SK-N-SH (cell line): Measurements from ENCODE around the gene TSSK3. TPM values are rescaled to one million over a fixed set of nuclear protein-coding genes. Genes with fewer than 3 reads are reported as not detected.

Experiments
- CTCF ChIA-PET: fragments of 300-600, 350-600 bp; formaldehyde crosslinking; extraction: SDS; loops from one replicate; lab custom pipeline; 2021; lab: Yijun Ruan, JAX
- POLR2A ChIA-PET: fragments of 350-600 bp; sonication (Branson Sonifier 250); formaldehyde crosslinking; extraction: SDS; loops from one replicate; lab custom pipeline; 2020; ENCODE audit warnings: antibody characterized with exemption, inconsistent platforms; lab: Yijun Ruan, JAX
- DNase-seq: peaks from one replicate; pipeline ENCODE4 v3.0.0; 2012
- H2AFZ ChIP-seq: fragments of 200-600 bp; sonication (generic); 2 replicates; pipeline ENCODE4 v1.8.1; 2016; ENCODE audit warnings: antibody characterized with exemption, mild to moderate bottlenecking, low read depth
- H3F3A ChIP-seq: fragments of 200-600 bp; sonication (generic); replicated peaks from 2 replicates; pipeline ENCODE3; 2016; ENCODE audit warnings: antibody characterized with exemption, mild to moderate bottlenecking; ENCODE audit not compliant: insufficient read depth
- H3K27ac ChIP-seq, 2 experiments: fragments of 200-500 bp in 1 of 2; fragments of 200-600 bp in 1 of 2; sonication (Bioruptor generic) in 1 of 2; sonication (generic), shearing (Covaris generic) in 1 of 2; 2 replicates each; pipeline versions ENCODE4 v1.5.1 to v1.6.1; 2014 to 2016; ENCODE audit warnings: low read depth in 2 of 2, inconsistent platforms in 1 of 2, low read length in 1 of 2, mild to moderate bottlenecking in 1 of 2, mixed read lengths in 1 of 2
- H3K27me3 ChIP-seq: fragments of 200-600 bp; sonication (generic), shearing (Covaris generic); 2 replicates; pipeline ENCODE4 v1.6.1; 2016; ENCODE audit warnings: mixed run types; ENCODE audit not compliant: insufficient read depth
- H3K36me3 ChIP-seq, 2 experiments: fragments of 200-500 bp in 1 of 2; fragments of 200-600 bp in 1 of 2; sonication (Bioruptor generic) in 1 of 2; sonication (generic) in 1 of 2; replicated peaks in 1 of 2; 2 replicates each; pipeline versions ENCODE3 to v1.5.1; 2014 to 2016; ENCODE audit warnings: low read length in 1 of 2, mild to moderate bottlenecking in 1 of 2; ENCODE audit not compliant: insufficient read depth in 2 of 2, control insufficient read depth in 1 of 2
- H3K4me1 ChIP-seq, 2 experiments: fragments of 200-500 bp in 1 of 2; fragments of 200-600 bp in 1 of 2; sonication (Bioruptor generic) in 1 of 2; sonication (generic), shearing (Covaris generic) in 1 of 2; 2 replicates each; pipeline versions ENCODE4 v1.5.1 to v1.6.1; 2014 to 2016; ENCODE audit warnings: low read depth in 1 of 2, low read length in 1 of 2, mixed run types in 1 of 2; ENCODE audit not compliant: insufficient read depth in 2 of 2, control insufficient read depth in 1 of 2
- H3K4me2 ChIP-seq: fragments of 200-600 bp; sonication (generic), shearing (Covaris generic); 2 replicates; pipeline ENCODE4 v1.6.1; 2017; ENCODE audit warnings: mixed run types
- H3K4me3 ChIP-seq, 2 experiments: fragments of 200-500 bp in 1 of 2; fragments of 200-600 bp in 1 of 2; sonication (Bioruptor generic) in 1 of 2; sonication (generic), shearing (Covaris generic) in 1 of 2; 2 replicates each; pipeline versions ENCODE4 v1.5.1 to v1.8.1; 2014 to 2016; ENCODE audit warnings: low read depth in 2 of 2, inconsistent platforms in 1 of 2, low read length in 1 of 2, mild to moderate bottlenecking in 1 of 2, mixed read lengths in 1 of 2, moderate library complexity in 1 of 2
- H3K79me2 ChIP-seq: fragments of 200-600 bp; sonication (generic); 2 replicates; pipeline ENCODE4 v1.8.1; 2017; ENCODE audit warnings: mild to moderate bottlenecking; ENCODE audit not compliant: insufficient read depth
- H3K9ac ChIP-seq: fragments of 200-600 bp; sonication (generic); 2 replicates; pipeline ENCODE4 v1.6.1; 2017; ENCODE audit warnings: mixed run types
- H3K9me2 ChIP-seq: fragments of 200-600 bp; sonication (generic); 2 replicates; pipeline ENCODE4 v1.6.1; 2017; ENCODE audit warnings: mixed run types
- H3K9me3 ChIP-seq: fragments of 200-600 bp; sonication (generic); 2 replicates; pipeline ENCODE4 v1.6.1; 2017; ENCODE audit warnings: mixed run types, mild to moderate bottlenecking, moderate library complexity
- H4K20me1 ChIP-seq: fragments of 200-600 bp; sonication (generic); 2 replicates; pipeline ENCODE4 v1.6.1; 2017; ENCODE audit warnings: mild to moderate bottlenecking, mixed run types; ENCODE audit not compliant: insufficient read depth
- CHD2 ChIP-seq: fragments of 150-350 bp; IDR thresholded peaks from 2 replicates; pipeline ENCODE4 v1.6.1; 2018; ENCODE audit warnings: low read length; ENCODE audit not compliant: partially characterized antibody
- ELF1 ChIP-seq: IDR thresholded peaks from 2 replicates; pipeline ENCODE4 v1.4.0; 2012
- EP300 ChIP-seq, 2 experiments: IDR thresholded peaks; 2 replicates each; pipeline versions ENCODE4 v1.4.0 to v1.6.1; 2012; ENCODE audit warnings: borderline replicate concordance in 1 of 2, low read depth in 1 of 2, low read length in 1 of 2
- EZH2phosphoT487 ChIP-seq: fragments of 200-600 bp; sonication (generic); IDR thresholded peaks from 2 replicates; pipeline ENCODE4 v1.6.1; 2017; ENCODE audit warnings: low read depth, mixed run types, mild to moderate bottlenecking, antibody characterized with exemption, moderate library complexity, borderline replicate concordance
- FOXJ3 ChIP-seq: sonication (generic); formaldehyde crosslinking; IDR thresholded peaks from 2 replicates; pipeline ENCODE4 v1.5.1; 2020; ENCODE audit warnings: mild to moderate bottlenecking, missing genetic modification reagents
- GATA2 ChIP-seq: sonication (generic); formaldehyde crosslinking; IDR thresholded peaks from 2 replicates; pipeline ENCODE4 v1.5.0; 2020; ENCODE audit warnings: mild to moderate bottlenecking, missing genetic modification reagents
- JUND ChIP-seq: IDR thresholded peaks from 2 replicates; pipeline ENCODE4 v1.4.0; 2012
- MEF2A ChIP-seq: IDR thresholded peaks from 2 replicates; pipeline ENCODE4 v1.4.0; 2012; ENCODE audit warnings: low read depth, borderline replicate concordance
- MXI1 ChIP-seq: IDR thresholded peaks from 2 replicates; pipeline ENCODE4 v1.6.1; 2012; ENCODE audit warnings: mild to moderate bottlenecking, low read depth, low read length, improper control_type of control experiment
- NRF1 ChIP-seq: IDR thresholded peaks from 2 replicates; pipeline ENCODE4 v1.6.1; 2012; ENCODE audit warnings: low read depth, mild to moderate bottlenecking, low read length
- POLR2AphosphoS5 ChIP-seq: IDR thresholded peaks from 2 replicates; pipeline ENCODE4 v1.6.1; 2012; ENCODE audit warnings: low read depth, low read length
- RCOR1 ChIP-seq: fragments of 150-350 bp; IDR thresholded peaks from 2 replicates; pipeline ENCODE4 v1.6.1; 2017; ENCODE audit warnings: antibody characterized with exemption, low read length
- SIN3A ChIP-seq: IDR thresholded peaks from 2 replicates; pipeline ENCODE4 v1.6.1; 2012; ENCODE audit warnings: low read depth, mild to moderate bottlenecking, low read length, moderate library complexity, borderline replicate concordance
- TAF1 ChIP-seq: IDR thresholded peaks from 2 replicates; pipeline ENCODE4 v1.6.1; 2012; ENCODE audit warnings: low read depth, mild to moderate bottlenecking, low read length, moderate library complexity, borderline replicate concordance
- YY1 ChIP-seq: IDR thresholded peaks from 2 replicates; pipeline ENCODE4 v1.4.0; 2012; ENCODE audit warnings: low read depth, mild to moderate bottlenecking
- WGBS: methylation state at CpG from one replicate; pipeline ENCODE4 v1.1.6; 2017; ENCODE audit warnings: low lambda C conversion rate; 5-methylcytosine and 5-hydroxymethylcytosine counted together
- polyA plus RNA-seq, 3 experiments: library from polyadenylated mRNA; depleted of rRNA; stranded (reverse); fragments of >200 nt; gene quantifications; 2 replicates each; pipeline ENCODE4 v1.2.3, GENCODE V29; 2012
- TF ChIP-seq, protein P1 (sequence below): IDR thresholded peaks from 2 replicates; pipeline ENCODE4 v1.6.1; 2012; ENCODE audit warnings: mild to moderate bottlenecking, low read depth, low read length, moderate library complexity
- TF ChIP-seq, protein P2 (sequence below): IDR thresholded peaks from 2 replicates; pipeline ENCODE4 v1.4.0; 2012; ENCODE audit warnings: low read depth, borderline replicate concordance
- TF ChIP-seq, protein P3 (sequence below): IDR thresholded peaks from 2 replicates; pipeline ENCODE4 v1.4.0; 2012; ENCODE audit warnings: low read depth

The TSSK3 gene
- polyA plus RNA-seq, 1 of the 3 experiments (the other 2 are of a cell fraction) = 0.28 TPM

DNA sequence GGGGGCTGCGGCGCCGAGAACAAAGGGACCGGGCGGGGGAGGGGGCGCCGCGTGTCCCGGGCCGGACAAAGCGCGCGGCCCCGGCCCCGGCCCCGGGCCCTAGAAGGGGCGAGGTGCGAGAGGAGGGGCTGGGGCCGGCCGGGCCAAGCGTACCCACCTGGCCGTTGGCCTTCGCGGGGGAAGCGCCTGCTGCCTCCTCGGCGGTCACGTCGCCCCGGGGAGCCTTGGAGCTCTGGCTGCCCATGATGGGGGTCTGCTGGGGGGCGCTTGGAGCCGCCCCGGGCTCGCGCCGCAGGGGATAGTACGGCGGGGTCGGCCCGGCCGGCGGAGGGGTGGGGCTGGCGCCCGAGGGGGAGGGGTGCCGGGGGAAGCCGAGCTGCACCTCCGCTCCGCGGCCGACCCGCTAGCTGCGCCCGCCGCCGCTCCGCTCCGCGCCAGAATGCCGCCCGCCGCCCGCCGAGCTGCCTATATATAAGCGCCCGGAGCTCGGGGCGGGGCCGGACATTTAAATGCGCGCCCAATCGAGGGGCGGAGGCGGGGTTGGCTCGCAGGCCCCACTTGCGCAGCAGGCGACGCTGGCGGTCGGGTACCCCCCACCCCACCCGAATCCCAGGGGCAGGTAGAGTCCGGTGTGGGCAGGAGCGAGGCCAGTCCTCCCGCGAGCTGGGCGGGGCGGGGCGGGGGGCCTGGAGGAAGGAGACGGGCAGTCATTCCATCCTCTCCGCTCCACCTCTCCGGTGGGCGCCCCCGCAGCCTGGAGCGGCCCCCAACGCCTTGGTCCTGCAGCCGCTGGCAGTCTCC lies 26.3 kb upstream of the TSSK3 start, which contains the start of gene MARCKSL1:
TSS of gene MARCKSL1 (minus strand) at position 444 of the 801 bp plus-strand sequence. CDS start at position 244, 200 bp downstream.
- 0 out of 2 replicates have a peak within 1 kb of the TSS, but pooled peaks have one; percentile 59 for H2AFZ ChIP-seq
- no peaks in the 10 kb centered on the region for H3K27me3 ChIP-seq
- peaks cover 8 to 31% of the 10 kb centered on the region in 2 experiments; a peak in 3 of 4 replicates for H3K4me1 ChIP-seq
- ChIA-PET CTCF (interaction anchor here (0.6 to 3.7 kb wide), 9 partner anchors 9 to 376 kb away, joined by 3 to 24 read pairs (median 4); partner anchors contain the start of gene BSDC1), POLR2A (interaction anchor here (0.5 to 2.1 kb wide), 18 partner anchors 9 to 791 kb away, joined by 3 to 24 read pairs (median 4); partner anchors contain the start of genes BSDC1, CCDC28B, HDAC1 and TXLNA)
- H3K9ac ChIP-seq = peak within 1 kb of the TSS; percentile 96
- no peaks in the 10 kb centered on the region for H3K9me3 ChIP-seq
- H3K79me2 ChIP-seq = peaks cover 44% of the 10 kb centered on the region
- H3K4me2 ChIP-seq = peak within 1 kb of the TSS; percentile 98
- DNase-seq = peak; percentile 96
- peaks cover 14 to 33% of the 10 kb centered on the region in 2 experiments for H3K36me3 ChIP-seq
- TF ChIP-seq TAF1 (peak; percentile 98), FOXJ3 (CRISPR knock-in tag) (no peak), NRF1 (peak; percentile 66), CHD2 (no peak), YY1 (no peak), MEF2A (no peak), MXI1 (peak; percentile 45; the same call in 1 of the 2 replicates), SIN3A (peak; percentile 91; the same call in 1 of the 2 replicates), RCOR1 (no peak), JUND (no peak), EP300 (IDR thresholded peaks at IDR 0.05; ENCODE audit: borderline replicate concordance in 1 of 2, low read depth in 1 of 2, low read length in 1 of 2) (no peak), ELF1 (no peak), POLR2AphosphoS5 (peak; percentile 99), GATA2 (CRISPR knock-in tag) (no peak), EZH2phosphoT487 (no peak)
- TF ChIP-seq, protein P1, sequence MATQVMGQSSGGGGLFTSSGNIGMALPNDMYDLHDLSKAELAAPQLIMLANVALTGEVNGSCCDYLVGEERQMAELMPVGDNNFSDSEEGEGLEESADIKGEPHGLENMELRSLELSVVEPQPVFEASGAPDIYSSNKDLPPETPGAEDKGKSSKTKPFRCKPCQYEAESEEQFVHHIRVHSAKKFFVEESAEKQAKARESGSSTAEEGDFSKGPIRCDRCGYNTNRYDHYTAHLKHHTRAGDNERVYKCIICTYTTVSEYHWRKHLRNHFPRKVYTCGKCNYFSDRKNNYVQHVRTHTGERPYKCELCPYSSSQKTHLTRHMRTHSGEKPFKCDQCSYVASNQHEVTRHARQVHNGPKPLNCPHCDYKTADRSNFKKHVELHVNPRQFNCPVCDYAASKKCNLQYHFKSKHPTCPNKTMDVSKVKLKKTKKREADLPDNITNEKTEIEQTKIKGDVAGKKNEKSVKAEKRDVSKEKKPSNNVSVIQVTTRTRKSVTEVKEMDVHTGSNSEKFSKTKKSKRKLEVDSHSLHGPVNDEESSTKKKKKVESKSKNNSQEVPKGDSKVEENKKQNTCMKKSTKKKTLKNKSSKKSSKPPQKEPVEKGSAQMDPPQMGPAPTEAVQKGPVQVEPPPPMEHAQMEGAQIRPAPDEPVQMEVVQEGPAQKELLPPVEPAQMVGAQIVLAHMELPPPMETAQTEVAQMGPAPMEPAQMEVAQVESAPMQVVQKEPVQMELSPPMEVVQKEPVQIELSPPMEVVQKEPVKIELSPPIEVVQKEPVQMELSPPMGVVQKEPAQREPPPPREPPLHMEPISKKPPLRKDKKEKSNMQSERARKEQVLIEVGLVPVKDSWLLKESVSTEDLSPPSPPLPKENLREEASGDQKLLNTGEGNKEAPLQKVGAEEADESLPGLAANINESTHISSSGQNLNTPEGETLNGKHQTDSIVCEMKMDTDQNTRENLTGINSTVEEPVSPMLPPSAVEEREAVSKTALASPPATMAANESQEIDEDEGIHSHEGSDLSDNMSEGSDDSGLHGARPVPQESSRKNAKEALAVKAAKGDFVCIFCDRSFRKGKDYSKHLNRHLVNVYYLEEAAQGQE = peak; percentile 75
- TF ChIP-seq, protein P2, sequence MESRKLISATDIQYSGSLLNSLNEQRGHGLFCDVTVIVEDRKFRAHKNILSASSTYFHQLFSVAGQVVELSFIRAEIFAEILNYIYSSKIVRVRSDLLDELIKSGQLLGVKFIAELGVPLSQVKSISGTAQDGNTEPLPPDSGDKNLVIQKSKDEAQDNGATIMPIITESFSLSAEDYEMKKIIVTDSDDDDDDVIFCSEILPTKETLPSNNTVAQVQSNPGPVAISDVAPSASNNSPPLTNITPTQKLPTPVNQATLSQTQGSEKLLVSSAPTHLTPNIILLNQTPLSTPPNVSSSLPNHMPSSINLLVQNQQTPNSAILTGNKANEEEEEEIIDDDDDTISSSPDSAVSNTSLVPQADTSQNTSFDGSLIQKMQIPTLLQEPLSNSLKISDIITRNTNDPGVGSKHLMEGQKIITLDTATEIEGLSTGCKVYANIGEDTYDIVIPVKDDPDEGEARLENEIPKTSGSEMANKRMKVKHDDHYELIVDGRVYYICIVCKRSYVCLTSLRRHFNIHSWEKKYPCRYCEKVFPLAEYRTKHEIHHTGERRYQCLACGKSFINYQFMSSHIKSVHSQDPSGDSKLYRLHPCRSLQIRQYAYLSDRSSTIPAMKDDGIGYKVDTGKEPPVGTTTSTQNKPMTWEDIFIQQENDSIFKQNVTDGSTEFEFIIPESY = no peak
- TF ChIP-seq, protein P3, sequence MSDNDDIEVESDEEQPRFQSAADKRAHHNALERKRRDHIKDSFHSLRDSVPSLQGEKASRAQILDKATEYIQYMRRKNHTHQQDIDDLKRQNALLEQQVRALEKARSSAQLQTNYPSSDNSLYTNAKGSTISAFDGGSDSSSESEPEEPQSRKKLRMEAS = peak; percentile 47
- H3K27ac ChIP-seq = peak within 1 kb of the TSS; percentile 36 to 81; a peak in 3 of 4 replicates
- peak within 1 kb of the TSS; percentile 84 to 92 for H3K4me3 ChIP-seq
- no peaks in the 10 kb centered on the region for H3K9me2 ChIP-seq
- WGBS = 0% methylated on average over 2 of the region's 95 CpGs
- peaks cover 31% of the 10 kb centered on the region for H4K20me1 ChIP-seq
- H3F3A ChIP-seq = peaks cover 18% of the 10 kb centered on the region
